OCI-LY7 (cell line): ENCODE results near the gene ASIC3. TPM values are rescaled to one million over a fixed set of nuclear protein-coding genes. Genes with fewer than 3 reads are reported as not detected.

Source experiments
- BruUV-seq: library from RNA; stranded (reverse); fragments of 400-500 nt; replicated peaks from 2 replicates; lab custom pipeline; 2021; lab: Mats Ljungman, UMichigan
- CTCF ChIA-PET: fragments of 300-600 bp; sonication (Branson Sonifier 250); formaldehyde crosslinking; loops from one replicate; lab custom pipeline; 2022; ENCODE audit warnings: antibody characterized with exemption; ENCODE audit not compliant: unreplicated experiment; lab: Charles Lee
- POLR2A ChIA-PET: fragments of 300-600 bp; sonication (Branson Sonifier 250); formaldehyde crosslinking; loops from one replicate; lab custom pipeline; 2022; ENCODE audit warnings: antibody characterized with exemption; lab: Charles Lee
- DNase-seq: peaks from one replicate; pipeline ENCODE4 v3.0.0-alpha.2; 2015; ENCODE audit warnings: low spot score
- H2AFZ ChIP-seq: fragments of 200-600 bp; sonication (generic), shearing (Covaris generic); 2 replicates; pipeline ENCODE4 v1.6.1; 2014; ENCODE audit warnings: mild to moderate bottlenecking, antibody characterized with exemption, low read length, moderate library complexity
- H3K27ac ChIP-seq: fragments of 200-600 bp; sonication (generic); 2 replicates; pipeline ENCODE4 v1.5.1; 2014; ENCODE audit warnings: mixed run types, low read depth, mild to moderate bottlenecking, moderate library complexity, low read length, inconsistent platforms; ENCODE audit not compliant: poor library complexity, severe bottlenecking
- H3K36me3 ChIP-seq: fragments of 200-600 bp; sonication (generic); 2 replicates; pipeline ENCODE4 v1.6.1; 2014; ENCODE audit warnings: mild to moderate bottlenecking, antibody characterized with exemption, low read length, moderate library complexity, mixed read lengths; ENCODE audit not compliant: insufficient read depth
- H3K4me1 ChIP-seq: fragments of 200-600 bp; sonication (generic); 2 replicates; pipeline ENCODE4 v1.5.1; 2014; ENCODE audit warnings: mild to moderate bottlenecking, low read length; ENCODE audit not compliant: insufficient read depth, poor library complexity, severe bottlenecking
- H3K4me2 ChIP-seq: fragments of 200-600 bp; sonication (generic); 2 replicates; pipeline ENCODE4 v1.6.1; 2014; ENCODE audit warnings: mild to moderate bottlenecking, low read length
- H3K4me3 ChIP-seq: fragments of 200-600 bp; sonication (generic); 2 replicates; pipeline ENCODE4 v1.5.1; 2014; ENCODE audit warnings: mild to moderate bottlenecking, low read depth, low read length; ENCODE audit not compliant: poor library complexity, severe bottlenecking
- H3K79me2 ChIP-seq: fragments of 200-600 bp; sonication (generic); 2 replicates; pipeline ENCODE4 v1.6.1; 2016; ENCODE audit warnings: low read depth, mild to moderate bottlenecking, low read length, moderate library complexity, mixed read lengths; ENCODE audit not compliant: insufficient read depth
- H3K9me2 ChIP-seq: fragments of 200-600 bp; sonication (generic); 2 replicates; pipeline ENCODE4 v1.6.1; 2016; ENCODE audit warnings: mild to moderate bottlenecking, low read length, mixed read lengths; ENCODE audit not compliant: insufficient read depth
- H3K9me3 ChIP-seq: fragments of 200-600 bp; sonication (generic); 2 replicates; pipeline ENCODE4 v1.6.1; 2014; ENCODE audit warnings: mild to moderate bottlenecking, mixed run types, low read length, mixed read lengths
- H4K20me1 ChIP-seq: fragments of 200-600 bp; sonication (generic); 2 replicates; pipeline ENCODE4 v1.6.1; 2014; ENCODE audit warnings: mild to moderate bottlenecking, antibody characterized with exemption, low read length, moderate library complexity, mixed read lengths; ENCODE audit not compliant: insufficient read depth
- EZH2phosphoT487 ChIP-seq: fragments of 200-600 bp; sonication (generic); IDR thresholded peaks from 2 replicates; pipeline ENCODE4 v1.6.1; 2018; ENCODE audit warnings: low read depth, borderline replicate concordance, mild to moderate bottlenecking, mixed run types, antibody characterized with exemption, low read length, moderate library complexity, mixed read lengths
- intact Hi-C: fragments of 100-400 bp; cut with micrococcal nuclease; formaldehyde crosslinking; loops from one replicate; pipeline ENCODE4 v1.10.0; 2022; ENCODE audit not compliant: unreplicated experiment
- total RNA-seq, 2 experiments: library from RNA; depleted of rRNA in 1 of 2; stranded (reverse); fragments of >200 nt in 1 of 2; shearing (Covaris generic) in 1 of 2; gene quantifications; 2 replicates each; pipeline ENCODE4 v1.2.3, GENCODE V29; 2014 to 2022
- TF ChIP-seq, protein P1 (sequence below): fragments of 200-600 bp; sonication (generic); conservative IDR thresholded peaks from 2 replicates; pipeline ENCODE4 v1.5.1; 2014; ENCODE audit warnings: mild to moderate bottlenecking, antibody characterized with exemption, low read length, moderate library complexity, mixed read lengths

The ASIC3 gene
- total RNA-seq, 2 experiments from 2014 or later: 3.3 to 14.8 TPM

DNA sequence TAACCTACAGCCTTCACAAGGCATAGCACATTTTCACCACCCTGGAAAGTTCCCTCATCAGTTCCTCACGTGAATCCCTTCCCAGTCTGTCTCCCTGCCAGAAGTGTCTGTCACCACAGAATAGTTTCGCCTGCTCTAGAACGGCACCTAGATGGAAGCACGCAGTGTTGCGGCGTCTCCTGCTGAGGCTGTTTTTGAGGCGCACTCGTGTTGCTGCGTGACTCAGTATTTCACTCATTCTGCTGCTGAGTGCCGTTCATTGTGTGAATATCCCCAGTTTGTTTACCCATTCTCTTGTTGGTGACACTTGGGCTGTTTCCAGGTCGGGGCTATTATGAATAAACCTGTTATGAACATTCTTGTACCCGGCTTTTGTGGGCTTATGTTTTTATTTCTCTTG lies 44.8 kb upstream of the ASIC3 start:
- no peak overlapping the region for H3K27ac ChIP-seq
- no TSS peak for BruUV-seq
- H3K79me2 ChIP-seq: no peaks in the 10 kb centered on the region
- no peaks in the 10 kb centered on the region for H3K36me3 ChIP-seq
- ChIA-PET CTCF (no interaction called here), POLR2A (no interaction called here)
- no peaks in the 10 kb centered on the region for H3K9me3 ChIP-seq
- H3K4me1 ChIP-seq: peaks cover 7% of the 10 kb centered on the region
- no peaks in the 10 kb centered on the region for H3K9me2 ChIP-seq
- H2AFZ ChIP-seq: no peak overlapping the region
- intact Hi-C loops: no loop called here
- H3K4me2 ChIP-seq: no peak overlapping the region
- no peak overlapping the region for H3K4me3 ChIP-seq
- no peak for DNase-seq
- no peaks in the 10 kb centered on the region for H4K20me1 ChIP-seq
- TF ChIP-seq EZH2phosphoT487: no peak
- TF ChIP-seq, protein P1, sequence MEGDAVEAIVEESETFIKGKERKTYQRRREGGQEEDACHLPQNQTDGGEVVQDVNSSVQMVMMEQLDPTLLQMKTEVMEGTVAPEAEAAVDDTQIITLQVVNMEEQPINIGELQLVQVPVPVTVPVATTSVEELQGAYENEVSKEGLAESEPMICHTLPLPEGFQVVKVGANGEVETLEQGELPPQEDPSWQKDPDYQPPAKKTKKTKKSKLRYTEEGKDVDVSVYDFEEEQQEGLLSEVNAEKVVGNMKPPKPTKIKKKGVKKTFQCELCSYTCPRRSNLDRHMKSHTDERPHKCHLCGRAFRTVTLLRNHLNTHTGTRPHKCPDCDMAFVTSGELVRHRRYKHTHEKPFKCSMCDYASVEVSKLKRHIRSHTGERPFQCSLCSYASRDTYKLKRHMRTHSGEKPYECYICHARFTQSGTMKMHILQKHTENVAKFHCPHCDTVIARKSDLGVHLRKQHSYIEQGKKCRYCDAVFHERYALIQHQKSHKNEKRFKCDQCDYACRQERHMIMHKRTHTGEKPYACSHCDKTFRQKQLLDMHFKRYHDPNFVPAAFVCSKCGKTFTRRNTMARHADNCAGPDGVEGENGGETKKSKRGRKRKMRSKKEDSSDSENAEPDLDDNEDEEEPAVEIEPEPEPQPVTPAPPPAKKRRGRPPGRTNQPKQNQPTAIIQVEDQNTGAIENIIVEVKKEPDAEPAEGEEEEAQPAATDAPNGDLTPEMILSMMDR: no peak

- TF ChIP-seq EZH2phosphoT487: no peak
- TF ChIP-seq, protein P1: no peak
- no peaks in the 10 kb centered on the region for H3K36me3 ChIP-seq
- ChIA-PET CTCF (no interaction called here), POLR2A (no interaction called here)
- intact Hi-C loops: loop anchor here (5.0 kb wide), 1 partner anchor 43 kb away; no protein-coding TSS in a partner anchor
- H4K20me1 ChIP-seq: no peaks in the 10 kb centered on the region
- no peak for DNase-seq
- peaks cover 7% of the 10 kb centered on the region for H3K4me1 ChIP-seq
- H3K9me3 ChIP-seq: no peaks in the 10 kb centered on the region
- H3K27ac ChIP-seq: no peak overlapping the region
- H2AFZ ChIP-seq: no peak overlapping the region
- H3K79me2 ChIP-seq: no peaks in the 10 kb centered on the region
- BruUV-seq: no TSS peak
- H3K4me3 ChIP-seq: no peak overlapping the region
- no peaks in the 10 kb centered on the region for H3K9me2 ChIP-seq
- no peak overlapping the region for H3K4me2 ChIP-seq
Measured at GRCh38 chr7:151005566-151005965, 42.8 kb upstream of the ASIC3 start.

- no peak for DNase-seq
- ChIA-PET POLR2A (no interaction called here), CTCF (no interaction called here)
- no TSS peak for BruUV-seq
- H3K4me2 ChIP-seq: no peak overlapping the region
- intact Hi-C loops: loop anchor here (5.0 kb wide), 1 partner anchor 44 kb away; no protein-coding TSS in a partner anchor
- H3K9me2 ChIP-seq: no peaks in the 10 kb centered on the region
- no peak overlapping the region for H3K27ac ChIP-seq
- H3K4me3 ChIP-seq: no peak overlapping the region
- peaks cover 7% of the 10 kb centered on the region for H3K4me1 ChIP-seq
- H2AFZ ChIP-seq: no peak overlapping the region
- TF ChIP-seq, protein P1: no peak
- TF ChIP-seq EZH2phosphoT487: no peak
- no peaks in the 10 kb centered on the region for H4K20me1 ChIP-seq
- H3K36me3 ChIP-seq: no peaks in the 10 kb centered on the region
- no peaks in the 10 kb centered on the region for H3K9me3 ChIP-seq
- H3K79me2 ChIP-seq: no peaks in the 10 kb centered on the region
Measured at GRCh38 chr7:151006590-151007300, 41.6 kb upstream of the ASIC3 start.
